Posterior vena cava (tissue), 2 donors: ENCODE results near the gene PGM3. TPM values are rescaled to one million over a fixed set of nuclear protein-coding genes. Genes with fewer than 3 reads are reported as not detected.

ENCODE experiments used
- DNase-seq: peaks from one replicate; pipeline ENCODE4 v3.0.0-alpha.2; 2020; ENCODE audit warnings: low spot score
- intact Hi-C, 2 donors: fragments of 100-400 bp; cut with DNase I; formaldehyde crosslinking; loops; one replicate each; pipeline versions ENCODE4 v1.14.1 to v1.14.2; 2022 to 2023
- total RNA-seq, 2 donors: library from RNA; stranded (reverse); fragmentation: NEBNext Ultra II Directional; extraction: Animal tissue kit (Norgen Biotek cat#: 25700); gene quantifications; one replicate each; pipeline ENCODE4 v1.2.1, GENCODE V29; 2021
- donor health status: DM: yes; HTN: yes; CAD: no.
- donor health status: DM: yes; HTN: yes; CAD: no.

Gene PGM3
- total RNA-seq, 2 donors from 2014 or later: 39.6 to 44.2 TPM

DNA sequence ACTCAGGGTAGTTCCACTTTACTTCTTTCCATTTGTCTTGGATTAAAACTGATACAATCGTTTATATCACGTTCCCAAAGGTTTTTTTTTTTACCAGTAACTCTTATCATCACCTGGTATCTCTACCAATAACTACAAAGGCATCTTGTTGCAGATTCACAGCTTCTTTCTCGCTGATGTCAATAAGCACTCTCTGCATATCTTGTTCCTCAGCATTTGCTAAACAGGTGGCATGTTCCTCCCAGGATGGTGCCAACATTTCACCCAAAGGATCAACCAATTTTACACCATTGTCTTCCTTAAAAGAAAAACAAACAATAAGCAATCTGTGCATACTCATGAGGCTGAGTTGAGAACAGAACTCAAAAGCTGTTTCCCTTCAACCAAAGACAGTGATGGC is 4.6 kb downstream of the PGM3 start:
- intact Hi-C loops: no loop called here

DNA sequence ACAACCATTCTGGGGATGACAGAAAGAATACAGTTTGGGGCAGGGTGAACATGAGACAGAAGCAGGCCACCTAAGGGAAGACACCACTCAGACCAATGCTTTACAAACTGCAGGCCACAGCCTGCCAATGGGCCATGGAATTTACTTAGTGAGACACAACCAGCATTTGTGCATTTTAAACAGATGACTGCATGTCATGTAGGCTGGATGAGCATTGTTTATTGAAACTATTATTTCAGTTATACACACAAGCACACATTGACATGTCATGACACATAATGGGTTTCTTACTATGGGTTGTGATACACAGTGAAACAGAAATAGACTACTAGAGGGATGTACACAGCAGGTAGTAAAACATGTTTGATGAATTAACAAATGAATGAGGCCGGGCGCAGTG is 8.0 kb downstream of the PGM3 start:
- intact Hi-C loops: no loop called here
- no peak for DNase-seq

More for the DNA sequence above, 4.6 kb downstream of the PGM3 start:
- DNase-seq: no peak

DNA sequence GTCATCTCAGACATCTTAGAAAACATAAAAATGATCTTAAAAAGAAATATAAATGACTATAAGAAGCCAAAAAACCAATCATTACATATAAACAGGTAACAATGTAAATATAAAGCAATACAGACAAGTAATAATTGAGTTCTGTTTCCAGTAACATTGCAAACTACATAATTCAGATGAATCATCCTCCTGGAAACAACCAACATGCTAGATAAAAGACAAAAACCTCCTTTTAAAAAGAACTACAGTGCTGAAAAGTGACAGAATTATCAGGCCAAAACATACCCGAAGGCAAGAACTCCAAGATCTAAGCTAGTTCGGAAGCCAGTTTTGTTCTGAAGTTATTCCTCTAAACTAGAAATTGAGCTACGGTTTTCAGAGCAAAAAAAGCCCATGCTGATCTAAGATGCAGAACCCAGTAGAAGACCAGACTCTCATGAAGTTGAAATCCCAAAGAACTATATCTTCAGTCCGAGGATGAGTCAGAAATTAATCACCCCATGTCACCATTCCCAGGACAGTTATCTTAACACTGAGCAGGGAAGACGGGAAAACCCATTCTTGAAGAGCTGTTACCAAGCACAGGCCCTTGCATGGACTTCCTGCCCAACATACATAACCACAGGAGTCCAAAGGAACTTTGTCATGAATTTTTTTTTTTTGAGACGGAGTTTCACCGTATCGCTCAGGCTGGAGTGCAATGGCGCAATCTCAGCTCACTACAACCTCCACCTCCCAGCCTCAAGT is 9.8 kb downstream of the PGM3 start:
- intact Hi-C loops: no loop called here
- DNase-seq: no peak

- intact Hi-C loops: no loop called here
- DNase-seq: no peak
Measured at GRCh38 chr6:83182114-83182513, 11.0 kb downstream of the PGM3 start.

- no peak for DNase-seq
- intact Hi-C loops: no loop called here
Measured at GRCh38 chr6:83180426-83180950, 12.6 kb downstream of the PGM3 start.

GRCh38 chr6:83176246-83176645 is 16.8 kb downstream of the PGM3 start:
- no peak for DNase-seq
- intact Hi-C loops: no loop called here

GRCh38 chr6:83169511-83169910 is 23.6 kb downstream of the PGM3 start:
- intact Hi-C loops: no loop called here
- no peak for DNase-seq

DNA sequence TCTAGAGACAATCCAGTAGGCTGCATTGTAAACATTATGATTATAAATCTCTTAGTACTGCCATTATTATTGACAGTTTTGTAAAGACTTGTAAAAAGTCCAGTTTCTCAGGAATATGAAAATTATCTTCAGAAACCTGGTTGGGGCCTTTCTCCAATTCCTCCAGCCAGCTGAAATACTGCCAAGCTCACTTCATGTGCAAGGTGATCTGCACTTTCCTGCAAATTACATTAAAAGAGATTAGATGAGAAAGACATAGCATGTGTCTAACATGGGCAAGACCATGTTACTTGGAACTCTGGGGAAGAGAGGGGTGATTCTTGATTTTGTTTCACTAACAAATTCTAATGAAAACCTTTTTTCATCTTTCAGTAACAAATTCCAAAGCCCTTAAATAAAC is 24.0 kb downstream of the PGM3 start:
- DNase-seq: no peak
- intact Hi-C loops: no loop called here

- intact Hi-C loops: no loop called here
Measured at GRCh38 chr6:83168556-83168955, 24.5 kb downstream of the PGM3 start.

GRCh38 chr6:83167726-83168278 is 25.3 kb downstream of the PGM3 start:
- no peak for DNase-seq
- intact Hi-C loops: no loop called here

More at GRCh38 chr6:83168556-83168955, 24.5 kb downstream of the PGM3 start:
- no peak for DNase-seq

GRCh38 chr6:83160167-83160566 is 32.9 kb downstream of the PGM3 start:
- no peak for DNase-seq
- intact Hi-C loops: no loop called here

GRCh38 chr6:83155794-83156193 is 37.3 kb downstream of the PGM3 start:
- intact Hi-C loops: no loop called here
- no peak for DNase-seq

DNA sequence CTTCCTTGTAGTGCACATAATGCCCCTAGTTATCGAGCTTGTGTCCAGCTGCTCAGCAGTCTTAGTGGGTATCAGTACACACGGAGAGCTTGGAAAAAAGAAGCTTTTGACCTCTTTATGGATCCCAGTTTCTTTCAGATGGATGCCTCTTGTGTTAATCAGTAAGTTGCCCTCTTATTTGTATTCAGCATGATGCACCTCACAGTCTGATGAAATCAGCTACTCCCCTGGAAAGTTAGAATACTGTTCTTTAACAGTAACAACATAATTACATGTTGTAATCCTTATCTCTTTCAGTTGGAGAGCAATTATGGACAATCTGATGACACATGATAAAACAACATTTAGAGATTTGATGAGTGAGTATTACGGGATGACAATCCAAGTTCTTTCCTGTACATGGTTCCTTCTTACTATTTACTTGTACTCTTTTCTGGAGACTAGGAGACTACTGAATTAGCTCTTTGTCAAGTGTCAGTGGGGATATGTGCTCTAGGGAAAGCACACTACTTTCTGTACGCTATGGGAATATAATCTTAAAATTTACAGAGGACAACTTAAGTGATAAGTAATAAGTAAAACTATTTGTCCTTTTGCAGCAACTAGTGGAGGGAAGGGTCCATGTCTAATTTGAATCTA is 39.1 kb downstream of the PGM3 start:
- no peak for DNase-seq
- intact Hi-C loops: no loop called here

- intact Hi-C loops: no loop called here
- DNase-seq: no peak
Measured at GRCh38 chr6:83152913-83153312, 40.2 kb downstream of the PGM3 start.

DNA sequence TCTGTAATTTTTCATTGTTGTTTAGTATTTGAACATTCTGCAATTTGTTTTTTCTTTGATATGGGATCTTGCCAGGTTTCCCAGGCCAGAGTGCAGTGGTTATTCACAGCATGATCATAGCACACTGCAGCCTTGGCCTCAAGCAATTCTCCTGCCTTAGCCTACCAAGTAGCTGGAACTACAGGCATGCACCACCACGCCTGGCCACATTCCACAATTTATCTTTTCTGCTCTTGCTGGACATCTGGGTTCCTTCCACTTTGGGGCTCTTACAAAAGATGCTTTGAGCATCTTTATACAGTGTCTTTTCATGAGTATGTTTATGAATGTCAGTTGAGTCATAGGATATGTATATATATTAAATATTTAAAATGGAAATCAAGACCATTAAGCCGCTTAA is 42.0 kb downstream of the PGM3 start:
- DNase-seq: no peak
- intact Hi-C loops: no loop called here

DNA sequence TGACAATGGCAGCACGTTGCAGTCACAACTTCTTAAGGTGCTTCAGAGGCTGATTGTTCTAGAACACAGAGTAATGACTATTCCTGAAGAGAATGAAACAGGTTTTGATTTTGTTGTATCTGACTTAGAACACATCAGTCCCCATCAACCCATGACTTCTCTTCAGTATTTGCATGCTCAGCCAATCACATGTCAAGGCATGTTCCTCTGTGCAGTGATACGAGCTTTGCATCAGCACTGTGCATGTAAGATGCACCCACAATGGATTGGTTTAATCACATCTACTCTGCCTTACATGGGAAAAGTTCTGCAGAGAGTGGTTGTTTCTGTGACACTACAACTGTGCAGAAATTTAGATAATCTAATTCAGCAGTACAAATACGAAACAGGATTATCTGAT is 54.3 kb downstream of the PGM3 start:
- DNase-seq: no peak
- intact Hi-C loops: no loop called here

DNA sequence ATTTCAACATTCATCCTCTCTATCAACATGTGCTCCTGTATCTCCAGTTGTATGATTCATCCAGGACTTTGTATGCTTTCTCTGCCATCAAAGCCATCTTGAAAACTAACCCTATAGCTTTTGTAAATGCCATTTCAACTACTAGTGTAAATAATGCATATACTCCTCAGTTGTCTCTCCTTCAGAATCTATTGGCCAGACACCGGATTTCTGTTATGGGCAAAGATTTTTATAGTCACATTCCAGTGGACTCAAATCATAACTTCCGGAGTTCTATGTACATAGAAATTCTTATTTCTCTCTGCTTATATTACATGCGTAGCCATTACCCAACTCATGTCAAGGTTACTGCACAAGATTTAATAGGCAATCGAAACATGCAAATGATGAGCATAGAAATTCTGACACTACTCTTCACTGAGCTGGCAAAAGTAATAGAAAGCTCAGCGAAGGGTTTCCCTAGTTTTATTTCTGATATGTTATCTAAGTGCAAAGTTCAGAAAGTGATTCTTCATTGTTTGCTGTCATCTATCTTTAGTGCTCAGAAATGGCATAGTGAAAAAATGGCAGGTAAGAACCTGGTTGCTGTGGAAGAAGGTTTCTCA is 54.8 kb downstream of the PGM3 start:
- DNase-seq: no peak
- intact Hi-C loops: no loop called here

DNA sequence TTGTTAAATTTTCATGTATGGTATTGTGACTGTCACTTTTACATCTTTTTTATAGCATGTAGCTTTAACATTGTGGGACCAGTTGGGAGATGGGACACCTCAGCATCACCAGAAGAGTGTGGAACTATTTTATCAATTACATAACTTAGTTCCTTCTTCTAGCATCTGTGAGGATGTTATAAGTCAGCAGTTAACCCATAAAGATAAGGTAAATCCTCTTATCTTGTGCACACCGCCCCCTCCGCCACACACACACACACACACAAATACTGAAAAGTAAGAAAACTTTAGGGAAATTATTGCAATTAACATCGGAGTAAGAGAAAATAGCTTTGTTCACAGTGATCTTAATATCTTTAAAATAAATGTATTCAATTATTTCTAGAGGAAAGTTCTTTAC is 60.9 kb downstream of the PGM3 start:
- intact Hi-C loops: no loop called here

GRCh38 chr6:83127976-83128375 is 65.1 kb downstream of the PGM3 start:
- intact Hi-C loops: no loop called here
- no peak for DNase-seq

More for the DNA sequence above, 60.9 kb downstream of the PGM3 start:
- no peak for DNase-seq

- intact Hi-C loops: no loop called here
- no peak for DNase-seq
Measured at GRCh38 chr6:83127258-83127657, 65.8 kb downstream of the PGM3 start.
